ENCODE data around the gene NUDT7. TPM values are rescaled to one million over a fixed set of nuclear protein-coding genes. Genes with fewer than 3 reads are reported as not detected.

Gene NUDT7
- total RNA-seq, 1 donor from 2014 or later = 7.9 TPM

DNA sequence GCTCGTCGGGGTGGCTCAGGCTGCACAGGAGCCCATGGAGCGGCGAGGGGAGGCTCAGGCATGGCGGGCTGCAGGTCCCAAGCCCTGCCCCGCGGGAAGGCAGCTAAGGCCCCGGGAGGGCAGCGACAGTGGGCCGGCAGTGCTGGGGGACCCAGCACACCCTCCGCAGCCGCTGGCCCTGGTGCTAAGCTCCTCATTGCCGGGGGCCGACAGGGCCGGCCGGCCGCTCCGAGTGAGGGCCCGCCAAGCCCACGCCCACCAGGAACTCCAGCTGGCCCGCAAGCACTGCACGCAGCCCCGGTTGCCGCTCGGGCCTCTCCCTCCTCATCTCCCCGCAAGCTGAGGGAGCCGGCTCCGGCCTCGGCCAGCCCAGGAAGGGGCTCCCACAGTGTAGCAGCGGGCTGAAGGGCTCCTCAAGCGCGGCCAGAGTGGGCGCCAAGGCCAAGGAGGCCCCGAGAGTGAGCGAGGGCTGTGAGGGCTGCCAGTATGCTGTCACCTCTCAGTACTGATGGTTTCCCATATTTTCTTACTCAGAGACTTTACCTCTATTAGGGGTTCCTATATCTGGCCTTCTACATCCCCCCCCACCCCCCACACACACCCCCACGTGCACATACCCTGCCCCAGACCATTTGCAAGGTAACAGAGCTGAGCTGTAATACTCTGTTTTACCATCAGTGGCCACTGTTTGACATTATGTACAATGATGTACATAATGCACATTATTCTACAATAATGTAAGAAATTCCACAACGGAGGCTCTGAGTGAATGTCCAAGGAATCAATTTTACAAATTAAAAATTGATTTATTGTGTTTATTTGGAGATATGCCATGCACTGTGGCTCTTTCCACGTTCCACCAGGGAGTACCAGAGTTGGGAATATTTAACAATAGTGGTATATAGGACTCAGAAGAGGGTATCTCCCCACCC lies 62.4 kb downstream of the NUDT7 start:
- Mint-ChIP-seq H3K27ac (ENCODE audit: unreplicated experiment) (no peak overlapping the region), H3K9me3 (ENCODE audit: unreplicated experiment) (no peaks in the 10 kb centered on the region), H3K4me1 (ENCODE audit: unreplicated experiment) (peaks cover 7% of the 10 kb centered on the region), H3K4me3 (ENCODE audit: unreplicated experiment) (no peak overlapping the region), H3K27me3 (ENCODE audit: unreplicated experiment) (peaks cover 6% of the 10 kb centered on the region), H3K36me3 (ENCODE audit: low read depth, unreplicated experiment) (no peaks in the 10 kb centered on the region)
- no peak for DNase-seq (ENCODE audit: low spot score)
- TF ChIP-seq, protein P1, sequence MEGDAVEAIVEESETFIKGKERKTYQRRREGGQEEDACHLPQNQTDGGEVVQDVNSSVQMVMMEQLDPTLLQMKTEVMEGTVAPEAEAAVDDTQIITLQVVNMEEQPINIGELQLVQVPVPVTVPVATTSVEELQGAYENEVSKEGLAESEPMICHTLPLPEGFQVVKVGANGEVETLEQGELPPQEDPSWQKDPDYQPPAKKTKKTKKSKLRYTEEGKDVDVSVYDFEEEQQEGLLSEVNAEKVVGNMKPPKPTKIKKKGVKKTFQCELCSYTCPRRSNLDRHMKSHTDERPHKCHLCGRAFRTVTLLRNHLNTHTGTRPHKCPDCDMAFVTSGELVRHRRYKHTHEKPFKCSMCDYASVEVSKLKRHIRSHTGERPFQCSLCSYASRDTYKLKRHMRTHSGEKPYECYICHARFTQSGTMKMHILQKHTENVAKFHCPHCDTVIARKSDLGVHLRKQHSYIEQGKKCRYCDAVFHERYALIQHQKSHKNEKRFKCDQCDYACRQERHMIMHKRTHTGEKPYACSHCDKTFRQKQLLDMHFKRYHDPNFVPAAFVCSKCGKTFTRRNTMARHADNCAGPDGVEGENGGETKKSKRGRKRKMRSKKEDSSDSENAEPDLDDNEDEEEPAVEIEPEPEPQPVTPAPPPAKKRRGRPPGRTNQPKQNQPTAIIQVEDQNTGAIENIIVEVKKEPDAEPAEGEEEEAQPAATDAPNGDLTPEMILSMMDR (IDR thresholded peaks at IDR 0.05; ENCODE audit: unreplicated experiment) = peak; percentile 30

DNA sequence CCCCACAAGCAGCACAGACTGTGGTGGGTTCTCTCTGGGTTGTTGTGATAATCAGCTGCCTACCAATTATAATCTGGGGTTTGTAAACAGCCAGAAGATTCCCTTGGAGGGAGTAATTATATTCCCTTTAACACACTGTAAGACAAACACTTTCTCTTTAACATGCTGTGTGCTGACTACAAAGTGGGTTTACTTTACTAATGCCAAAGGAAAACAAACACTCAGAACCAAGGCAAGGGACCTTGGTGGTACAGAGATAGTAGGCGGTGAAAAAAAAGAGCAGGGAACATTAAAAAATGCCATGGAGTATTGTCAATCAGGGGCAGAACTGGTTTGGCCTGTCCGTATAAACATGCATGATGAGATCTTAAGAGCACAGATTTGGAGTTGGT lies 63.1 kb downstream of the NUDT7 start:
- TF ChIP-seq, protein P1 (IDR thresholded peaks at IDR 0.05; ENCODE audit: unreplicated experiment) = no peak
- DNase-seq (ENCODE audit: low spot score) = no peak
- peaks cover 8% of the 10 kb centered on the region for H3K4me1 Mint-ChIP-seq (ENCODE audit: unreplicated experiment)
- no peak overlapping the region for H3K4me3 Mint-ChIP-seq (ENCODE audit: unreplicated experiment)
- H3K36me3 Mint-ChIP-seq (ENCODE audit: low read depth, unreplicated experiment) = no peaks in the 10 kb centered on the region
- H3K9me3 Mint-ChIP-seq (ENCODE audit: unreplicated experiment) = no peaks in the 10 kb centered on the region
- H3K27ac Mint-ChIP-seq (ENCODE audit: unreplicated experiment) = no peak overlapping the region
- H3K27me3 Mint-ChIP-seq (ENCODE audit: unreplicated experiment) = peaks cover 6% of the 10 kb centered on the region

DNA sequence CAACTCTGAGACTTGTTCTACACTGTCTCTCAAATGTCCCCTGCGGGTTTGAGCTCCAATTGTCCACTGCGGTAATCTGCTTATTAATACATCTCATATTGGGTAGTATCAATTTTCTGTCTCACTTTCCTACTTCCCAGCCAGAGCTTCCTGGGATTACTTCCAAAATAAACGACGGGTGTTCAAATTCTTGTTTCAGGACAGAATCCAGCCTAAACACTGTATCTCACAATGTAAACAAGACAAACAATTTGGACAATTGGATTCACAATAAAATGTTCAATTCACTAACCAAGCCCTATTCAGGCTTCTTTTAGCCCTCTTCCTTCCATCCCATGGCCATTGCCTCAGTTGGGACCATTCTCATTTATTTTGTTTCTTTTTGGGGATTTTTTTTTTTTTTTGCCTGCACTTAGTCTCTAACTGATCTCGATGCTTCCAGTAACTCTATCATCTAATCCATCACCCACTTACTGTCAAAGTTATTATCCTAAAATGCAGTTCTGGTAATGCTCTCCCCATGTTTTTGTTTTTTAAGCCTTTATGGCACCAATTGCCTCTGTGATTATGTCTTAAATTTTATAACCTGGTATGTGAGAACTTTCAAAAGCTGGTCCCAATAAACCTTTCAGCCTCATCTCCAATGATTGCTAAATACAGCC lies 64.0 kb downstream of the NUDT7 start:
- Mint-ChIP-seq H3K4me1 (ENCODE audit: unreplicated experiment) (peaks cover 8% of the 10 kb centered on the region), H3K9me3 (ENCODE audit: unreplicated experiment) (no peaks in the 10 kb centered on the region)
- TF ChIP-seq, protein P1 (IDR thresholded peaks at IDR 0.05; ENCODE audit: unreplicated experiment) = no peak

DNA sequence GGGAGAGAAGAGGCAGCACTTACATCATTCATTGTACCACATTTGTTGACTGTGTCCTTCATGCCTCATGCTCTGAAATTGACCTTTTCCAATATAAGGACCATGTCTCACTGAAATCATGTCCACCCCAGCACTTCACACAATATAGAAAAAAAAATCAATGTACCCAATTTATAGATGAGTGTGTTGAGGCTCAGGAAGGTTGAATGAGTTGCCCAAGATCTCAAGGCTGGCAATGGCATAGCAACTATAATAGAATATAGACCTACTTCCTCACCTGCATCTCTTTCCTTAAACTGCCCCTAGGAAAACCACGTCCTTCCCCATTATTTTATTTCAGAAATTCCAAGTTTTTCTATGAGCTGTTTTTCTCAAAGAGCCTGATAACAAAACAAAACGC lies 65.1 kb downstream of the NUDT7 start:
- peaks cover 6% of the 10 kb centered on the region for H3K27me3 Mint-ChIP-seq (ENCODE audit: unreplicated experiment)
- TF ChIP-seq, protein P1 (IDR thresholded peaks at IDR 0.05; ENCODE audit: unreplicated experiment) = no peak
- no peaks in the 10 kb centered on the region for H3K36me3 Mint-ChIP-seq (ENCODE audit: low read depth, unreplicated experiment)
- H3K4me1 Mint-ChIP-seq (ENCODE audit: unreplicated experiment) = peaks cover 8% of the 10 kb centered on the region
- no peak overlapping the region for H3K4me3 Mint-ChIP-seq (ENCODE audit: unreplicated experiment)
- no peaks in the 10 kb centered on the region for H3K9me3 Mint-ChIP-seq (ENCODE audit: unreplicated experiment)
- no peak for DNase-seq (ENCODE audit: low spot score)
- H3K27ac Mint-ChIP-seq (ENCODE audit: unreplicated experiment) = no peak overlapping the region

More for the DNA sequence above, 64.0 kb downstream of the NUDT7 start:
- Mint-ChIP-seq H3K4me3 (ENCODE audit: unreplicated experiment) (no peak overlapping the region), H3K27me3 (ENCODE audit: unreplicated experiment) (peaks cover 6% of the 10 kb centered on the region), H3K36me3 (ENCODE audit: low read depth, unreplicated experiment) (no peaks in the 10 kb centered on the region), H3K27ac (ENCODE audit: unreplicated experiment) (no peak overlapping the region)
- DNase-seq (ENCODE audit: low spot score) = no peak

Measured in endothelial cell (in vitro differentiated cells).